ENCODE results near the gene DYDC2.

The DYDC2 gene

GRCh38 chr10:80411681-80412220 lies 55.2 kb downstream of the DYDC2 start:
- peak overlapping the region; percentile 73 for H3K4me2 ChIP-seq (ENCODE audit: low read depth, low read length, poor library complexity, severe bottlenecking)
- H3K9me2 ChIP-seq (replicated peaks; ENCODE audit: low read depth, low read length), result no peaks in the 10 kb centered on the region
- H3K4me3 ChIP-seq (ENCODE audit: low read length, poor library complexity, severe bottlenecking), result peak overlapping the region; percentile 86
- H4K20me1 ChIP-seq (ENCODE audit: insufficient read depth, low read length, poor library complexity, severe bottlenecking), result peaks cover 26% of the 10 kb centered on the region
- TF ChIP-seq EZH2phosphoT487 (IDR thresholded peaks at IDR 0.05; ENCODE audit: borderline replicate concordance) (no peak), CTCF (conservative IDR thresholded peaks at IDR 0.05; ENCODE audit: low read length) (no peak)
- peak overlapping the region; percentile 88 for H3K9ac ChIP-seq (ENCODE audit: low read depth, low read length, poor library complexity, severe bottlenecking)
- H3K4me1 ChIP-seq (ENCODE audit: insufficient read depth, low read length, poor library complexity, severe bottlenecking), result peaks cover 76% of the 10 kb centered on the region
- no peaks in the 10 kb centered on the region for H3K9me3 ChIP-seq (ENCODE audit: insufficient read depth, low read depth, low read length)
- H2AFZ ChIP-seq (ENCODE audit: low read length), result no peak overlapping the region
- no peaks in the 10 kb centered on the region for H3F3A ChIP-seq (ENCODE audit: low read depth)
- H3K79me2 ChIP-seq (ENCODE audit: insufficient read depth, low read length), result peaks cover 82% of the 10 kb centered on the region
- no peaks in the 10 kb centered on the region for H3K36me3 ChIP-seq (ENCODE audit: insufficient read depth, low read length)
- H3K27me3 ChIP-seq (ENCODE audit: insufficient read depth, low read length, poor library complexity, severe bottlenecking), result no peaks in the 10 kb centered on the region

- Histone ChIP-seq H3K79me2 (ENCODE audit: insufficient read depth, low read length) (peaks cover 82% of the 10 kb centered on the region), H3K4me3 (ENCODE audit: low read length, poor library complexity, severe bottlenecking) (peak overlapping the region; percentile 37), H3K4me2 (ENCODE audit: low read depth, low read length, poor library complexity, severe bottlenecking) (peak overlapping the region; percentile 73), H3K9me2 (replicated peaks; ENCODE audit: low read depth, low read length) (no peaks in the 10 kb centered on the region), H3K27me3 (ENCODE audit: insufficient read depth, low read length, poor library complexity, severe bottlenecking) (no peaks in the 10 kb centered on the region), H3K4me1 (ENCODE audit: insufficient read depth, low read length, poor library complexity, severe bottlenecking) (peaks cover 77% of the 10 kb centered on the region), H3K36me3 (ENCODE audit: insufficient read depth, low read length) (no peaks in the 10 kb centered on the region), H3K9ac (ENCODE audit: low read depth, low read length, poor library complexity, severe bottlenecking) (peak overlapping the region; percentile 88), H3F3A (ENCODE audit: low read depth) (no peaks in the 10 kb centered on the region), H3K9me3 (ENCODE audit: insufficient read depth, low read depth, low read length) (no peaks in the 10 kb centered on the region), H2AFZ (ENCODE audit: low read length) (no peak overlapping the region), H4K20me1 (ENCODE audit: insufficient read depth, low read length, poor library complexity, severe bottlenecking) (peaks cover 26% of the 10 kb centered on the region)
- TF ChIP-seq CTCF (conservative IDR thresholded peaks at IDR 0.05; ENCODE audit: low read length) (no peak), EZH2phosphoT487 (IDR thresholded peaks at IDR 0.05; ENCODE audit: borderline replicate concordance) (no peak)
These were observed 55.9 kb downstream of the DYDC2 start for GRCh38 chr10:80412486-80412885.

- Histone ChIP-seq H3K9me2 (replicated peaks; ENCODE audit: low read depth, low read length) (no peaks in the 10 kb centered on the region), H3K27me3 (ENCODE audit: insufficient read depth, low read length, poor library complexity, severe bottlenecking) (no peaks in the 10 kb centered on the region), H3K79me2 (ENCODE audit: insufficient read depth, low read length) (peaks cover 82% of the 10 kb centered on the region), H4K20me1 (ENCODE audit: insufficient read depth, low read length, poor library complexity, severe bottlenecking) (peaks cover 26% of the 10 kb centered on the region), H3F3A (ENCODE audit: low read depth) (no peaks in the 10 kb centered on the region), H3K4me1 (ENCODE audit: insufficient read depth, low read length, poor library complexity, severe bottlenecking) (peaks cover 72% of the 10 kb centered on the region), H3K4me3 (ENCODE audit: low read length, poor library complexity, severe bottlenecking) (peak overlapping the region; percentile 9), H3K36me3 (ENCODE audit: insufficient read depth, low read length) (no peaks in the 10 kb centered on the region), H3K9me3 (ENCODE audit: insufficient read depth, low read depth, low read length) (no peaks in the 10 kb centered on the region), H3K4me2 (ENCODE audit: low read depth, low read length, poor library complexity, severe bottlenecking) (peak overlapping the region; percentile 73), H2AFZ (ENCODE audit: low read length) (no peak overlapping the region), H3K9ac (ENCODE audit: low read depth, low read length, poor library complexity, severe bottlenecking) (peak overlapping the region; percentile 42)
- no peak for TF ChIP-seq EZH2phosphoT487 (IDR thresholded peaks at IDR 0.05; ENCODE audit: borderline replicate concordance)
- TF ChIP-seq CTCF (conservative IDR thresholded peaks at IDR 0.05; ENCODE audit: low read length), result no peak
These were observed 56.9 kb downstream of the DYDC2 start for GRCh38 chr10:80413271-80413996.

Measured in Loucy (cell line).